Measurements from ENCODE around the gene DHCR7. TPM values are rescaled to one million over a fixed set of nuclear protein-coding genes. Genes with fewer than 3 reads are reported as not detected.
A peak's percentile ranks its signal among the peaks of the same experiment; 100 is the strongest.

DHCR7 gene
- total and polyA plus RNA-seq, 2 experiments from 2014 or later: 13.6 to 15.7 TPM

GRCh38 chr11:71391352-71391751, 56.8 kb downstream of the DHCR7 start:
- H3K4me3 ChIP-seq: no peak overlapping the region
- H3K27me3 ChIP-seq (replicated peaks; ENCODE audit: insufficient read depth): peaks cover 35% of the 10 kb centered on the region
- no peaks in the 10 kb centered on the region for H3K9me2 ChIP-seq (ENCODE audit: insufficient read depth)
- no peaks in the 10 kb centered on the region for H3K4me1 ChIP-seq (ENCODE audit: insufficient read depth)
- in situ Hi-C loops (cut with MboI): no loop called here
- no peaks in the 10 kb centered on the region for H3F3A ChIP-seq (ENCODE audit: insufficient read depth)
- H3K9ac ChIP-seq: no peak overlapping the region
- H3K79me2 ChIP-seq (ENCODE audit: insufficient read depth): no peaks in the 10 kb centered on the region
- H4K20me1 ChIP-seq (ENCODE audit: insufficient read depth): no peaks in the 10 kb centered on the region
- no peaks in the 10 kb centered on the region for H3K9me3 ChIP-seq (ENCODE audit: low read depth)
- no peak overlapping the region for H3K27ac ChIP-seq
- no peak for TF ChIP-seq EZH2phosphoT487 (IDR thresholded peaks at IDR 0.05; ENCODE audit: insufficient read depth, low read depth)
- no peak for TF ChIP-seq EZH2 (IDR thresholded peaks at IDR 0.05; ENCODE audit: insufficient read depth, poor library complexity, severe bottlenecking)
- H2AFZ ChIP-seq: no peak overlapping the region
- H3K4me2 ChIP-seq (ENCODE audit: unreplicated experiment): no peak overlapping the region
- WGBS, 2 experiments (ENCODE audit: low coverage in 1 of 2, low lambda C conversion rate in 2 of 2, missing lambda C conversion rate in 2 of 2): 23 to 26% methylated on average over 5 of the region's 5 CpGs
- DNase-seq: no peak
- H3K36me3 ChIP-seq (ENCODE audit: low read depth): no peaks in the 10 kb centered on the region

DNA sequence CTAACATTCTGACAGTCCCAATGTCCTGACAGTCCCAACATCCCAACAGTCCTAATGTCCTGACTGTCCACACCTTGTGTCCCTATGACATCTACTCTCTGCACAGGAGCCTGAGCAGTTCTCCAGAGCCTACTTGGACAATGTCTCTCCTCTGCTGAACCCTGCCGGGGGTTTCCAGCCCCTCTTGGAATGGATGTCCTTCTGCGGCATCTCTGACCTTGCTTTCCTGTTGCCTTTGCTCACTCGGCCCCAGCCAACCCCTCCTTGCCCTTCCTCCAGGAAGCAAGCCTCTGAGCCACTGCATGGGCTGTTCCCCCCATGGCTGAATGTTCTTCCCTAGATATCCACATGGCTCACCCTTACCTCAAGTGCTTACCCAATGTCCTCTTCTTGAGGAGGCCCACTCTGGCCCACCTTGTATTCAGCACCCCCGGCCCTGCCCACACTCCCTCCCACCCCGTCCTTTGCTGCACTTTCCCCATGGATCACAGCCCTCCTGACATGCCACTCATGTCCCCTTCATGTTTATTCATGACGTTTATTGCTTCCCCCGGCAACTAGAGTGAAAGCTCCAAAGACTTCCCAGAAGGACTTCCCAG, 59.5 kb downstream of the DHCR7 start:
- no peak overlapping the region for H3K4me3 ChIP-seq
- H3K9me2 ChIP-seq (ENCODE audit: insufficient read depth): no peaks in the 10 kb centered on the region
- H3K4me1 ChIP-seq (ENCODE audit: insufficient read depth): no peaks in the 10 kb centered on the region
- no peaks in the 10 kb centered on the region for H3K79me2 ChIP-seq (ENCODE audit: insufficient read depth)
- peaks cover 25% of the 10 kb centered on the region for H3K27me3 ChIP-seq (replicated peaks; ENCODE audit: insufficient read depth)
- WGBS, 2 experiments (ENCODE audit: low coverage in 1 of 2, low lambda C conversion rate in 2 of 2, missing lambda C conversion rate in 2 of 2): 34 to 35% methylated on average over 7 of the region's 7 CpGs
- H3K36me3 ChIP-seq (ENCODE audit: low read depth): no peaks in the 10 kb centered on the region
- no peak for DNase-seq
- no peak overlapping the region for H3K27ac ChIP-seq
- no peak overlapping the region for H2AFZ ChIP-seq
- H3F3A ChIP-seq (ENCODE audit: insufficient read depth): no peaks in the 10 kb centered on the region
- H4K20me1 ChIP-seq (ENCODE audit: insufficient read depth): no peaks in the 10 kb centered on the region
- in situ Hi-C loops (cut with MboI): no loop called here
- H3K9me3 ChIP-seq (ENCODE audit: low read depth): no peaks in the 10 kb centered on the region
- H3K4me2 ChIP-seq (ENCODE audit: unreplicated experiment): no peak overlapping the region
- TF ChIP-seq EZH2 (IDR thresholded peaks at IDR 0.05; ENCODE audit: insufficient read depth, poor library complexity, severe bottlenecking) (no peak), EZH2phosphoT487 (IDR thresholded peaks at IDR 0.05; ENCODE audit: insufficient read depth, low read depth) (no peak)
- H3K9ac ChIP-seq: no peak overlapping the region

- Histone ChIP-seq H3K27me3 (replicated peaks; ENCODE audit: insufficient read depth) (peaks cover 23% of the 10 kb centered on the region), H3F3A (ENCODE audit: insufficient read depth) (no peaks in the 10 kb centered on the region), H3K4me3 (no peak overlapping the region), H3K4me1 (ENCODE audit: insufficient read depth) (no peaks in the 10 kb centered on the region), H3K79me2 (ENCODE audit: insufficient read depth) (no peaks in the 10 kb centered on the region), H3K9me2 (ENCODE audit: insufficient read depth) (no peaks in the 10 kb centered on the region), H3K4me2 (ENCODE audit: unreplicated experiment) (no peak overlapping the region), H3K27ac (no peak overlapping the region), H3K9ac (no peak overlapping the region), H4K20me1 (ENCODE audit: insufficient read depth) (no peaks in the 10 kb centered on the region), H2AFZ (no peak overlapping the region), H3K36me3 (ENCODE audit: low read depth) (no peaks in the 10 kb centered on the region), H3K9me3 (ENCODE audit: low read depth) (no peaks in the 10 kb centered on the region)
- WGBS, 2 experiments (ENCODE audit: low coverage in 1 of 2, low lambda C conversion rate in 2 of 2, missing lambda C conversion rate in 2 of 2): 49 to 57% methylated on average over 23 of the region's 23 CpGs
- in situ Hi-C loops (cut with MboI): no loop called here
- DNase-seq: no peak
- TF ChIP-seq EZH2 (IDR thresholded peaks at IDR 0.05; ENCODE audit: insufficient read depth, poor library complexity, severe bottlenecking) (peak; percentile 34), EZH2phosphoT487 (IDR thresholded peaks at IDR 0.05; ENCODE audit: insufficient read depth, low read depth) (no peak)
Observed at GRCh38 chr11:71387784-71388636, 60.2 kb downstream of the DHCR7 start.

- TF ChIP-seq EZH2 (IDR thresholded peaks at IDR 0.05; ENCODE audit: insufficient read depth, poor library complexity, severe bottlenecking): no peak
- no peak for TF ChIP-seq EZH2phosphoT487 (IDR thresholded peaks at IDR 0.05; ENCODE audit: insufficient read depth, low read depth)
- in situ Hi-C loops (cut with MboI): no loop called here
- H3K4me2 ChIP-seq (ENCODE audit: unreplicated experiment): no peak overlapping the region
- no peak overlapping the region for H3K9ac ChIP-seq
- WGBS, 2 experiments (ENCODE audit: low coverage in 1 of 2, low lambda C conversion rate in 2 of 2, missing lambda C conversion rate in 2 of 2): 34 to 42% methylated on average over 3 of the region's 3 CpGs
- H3K4me3 ChIP-seq: no peak overlapping the region
- peaks cover 23% of the 10 kb centered on the region for H3K27me3 ChIP-seq (replicated peaks; ENCODE audit: insufficient read depth)
- no peaks in the 10 kb centered on the region for H3F3A ChIP-seq (ENCODE audit: insufficient read depth)
- no peak for DNase-seq
- no peaks in the 10 kb centered on the region for H4K20me1 ChIP-seq (ENCODE audit: insufficient read depth)
- H3K36me3 ChIP-seq (ENCODE audit: low read depth): no peaks in the 10 kb centered on the region
- no peaks in the 10 kb centered on the region for H3K9me2 ChIP-seq (ENCODE audit: insufficient read depth)
- H3K27ac ChIP-seq: no peak overlapping the region
- no peaks in the 10 kb centered on the region for H3K4me1 ChIP-seq (ENCODE audit: insufficient read depth)
- no peak overlapping the region for H2AFZ ChIP-seq
- no peaks in the 10 kb centered on the region for H3K79me2 ChIP-seq (ENCODE audit: insufficient read depth)
- no peaks in the 10 kb centered on the region for H3K9me3 ChIP-seq (ENCODE audit: low read depth)
Observed at GRCh38 chr11:71387200-71387599, 61.0 kb downstream of the DHCR7 start.

All from GM23248 (cell line).